GM18870 (cell line): ENCODE measurements around the gene SLC22A14.

Source experiments
- ATAC-seq: cut with Tn5 transposase; IDR thresholded peaks from one replicate; pipeline ENCODE4 v1.9.1; 2021; ENCODE audit warnings: moderate library complexity; ENCODE audit not compliant: unreplicated experiment

Gene SLC22A14

DNA sequence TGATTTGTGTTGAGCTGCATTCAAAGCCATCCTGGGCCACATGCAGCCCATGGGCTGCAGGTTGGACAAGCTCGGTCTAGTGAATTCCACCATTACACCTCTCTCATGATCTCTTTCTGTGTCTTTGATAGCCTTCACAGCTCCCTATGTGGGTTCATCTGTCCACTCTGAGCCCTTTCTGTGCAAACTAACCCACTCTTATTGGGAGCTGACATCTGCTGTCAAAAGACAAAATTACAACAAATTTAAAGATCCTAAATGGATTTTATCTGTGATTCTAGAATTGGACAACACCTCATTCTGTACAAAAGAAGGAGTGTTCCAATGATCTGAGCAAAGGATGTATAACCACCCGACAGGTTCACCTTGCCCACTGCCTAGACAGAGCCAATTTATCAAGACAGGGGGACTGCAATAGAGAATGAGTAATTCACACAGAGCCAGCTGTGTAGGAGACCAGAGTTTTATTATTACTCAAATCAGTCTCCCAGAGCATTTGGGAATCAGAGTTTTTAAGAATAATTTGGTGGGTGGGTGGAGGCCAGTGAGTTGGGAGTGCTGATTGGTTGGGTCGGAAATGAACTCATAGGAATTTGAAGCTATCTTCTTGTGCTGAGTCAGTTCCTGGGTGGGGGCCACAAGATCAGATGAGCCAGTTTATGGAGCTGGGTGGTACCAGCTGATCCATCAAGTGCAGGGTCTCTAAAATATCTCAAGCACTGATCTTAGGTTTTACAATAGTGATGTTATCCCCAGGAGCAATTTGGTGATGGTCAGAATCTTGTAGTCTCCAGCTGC lies 61.9 kb downstream of the SLC22A14 start:
- no peak for ATAC-seq

DNA sequence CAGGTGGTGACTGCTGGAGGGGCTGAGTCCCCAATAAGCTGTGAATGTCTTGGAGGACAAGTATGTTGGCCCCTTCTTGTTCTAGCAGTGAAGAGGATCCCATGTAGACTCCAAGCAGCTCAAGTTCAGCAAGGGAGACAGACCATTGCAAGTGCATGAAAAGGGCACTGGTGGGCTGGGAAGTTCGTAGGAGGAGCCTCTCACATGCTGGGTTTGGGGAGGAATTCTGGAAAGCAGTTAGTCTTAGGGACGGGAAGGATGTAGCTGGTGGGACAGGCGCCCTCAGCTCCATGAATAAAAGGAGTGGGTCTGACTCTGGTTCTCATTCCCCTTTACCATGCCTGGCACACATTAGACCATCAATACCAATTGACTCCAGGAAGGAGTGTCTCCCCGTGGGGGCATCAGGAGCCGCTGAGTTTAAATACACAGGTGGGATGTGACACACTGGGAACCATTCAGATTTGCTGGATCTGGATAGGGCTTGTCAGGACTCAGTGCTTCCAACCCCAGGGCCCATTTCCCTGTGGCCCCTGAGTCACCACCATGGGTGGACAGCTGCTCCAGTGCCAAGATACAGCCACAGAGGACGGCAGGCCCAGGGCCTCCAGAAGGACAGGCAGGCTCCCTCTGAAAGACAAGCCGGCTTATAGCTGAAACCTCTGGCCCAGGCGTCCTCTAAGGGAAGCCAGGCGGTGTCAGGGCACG lies 63.9 kb downstream of the SLC22A14 start:
- ATAC-seq, result peak; percentile 36

DNA sequence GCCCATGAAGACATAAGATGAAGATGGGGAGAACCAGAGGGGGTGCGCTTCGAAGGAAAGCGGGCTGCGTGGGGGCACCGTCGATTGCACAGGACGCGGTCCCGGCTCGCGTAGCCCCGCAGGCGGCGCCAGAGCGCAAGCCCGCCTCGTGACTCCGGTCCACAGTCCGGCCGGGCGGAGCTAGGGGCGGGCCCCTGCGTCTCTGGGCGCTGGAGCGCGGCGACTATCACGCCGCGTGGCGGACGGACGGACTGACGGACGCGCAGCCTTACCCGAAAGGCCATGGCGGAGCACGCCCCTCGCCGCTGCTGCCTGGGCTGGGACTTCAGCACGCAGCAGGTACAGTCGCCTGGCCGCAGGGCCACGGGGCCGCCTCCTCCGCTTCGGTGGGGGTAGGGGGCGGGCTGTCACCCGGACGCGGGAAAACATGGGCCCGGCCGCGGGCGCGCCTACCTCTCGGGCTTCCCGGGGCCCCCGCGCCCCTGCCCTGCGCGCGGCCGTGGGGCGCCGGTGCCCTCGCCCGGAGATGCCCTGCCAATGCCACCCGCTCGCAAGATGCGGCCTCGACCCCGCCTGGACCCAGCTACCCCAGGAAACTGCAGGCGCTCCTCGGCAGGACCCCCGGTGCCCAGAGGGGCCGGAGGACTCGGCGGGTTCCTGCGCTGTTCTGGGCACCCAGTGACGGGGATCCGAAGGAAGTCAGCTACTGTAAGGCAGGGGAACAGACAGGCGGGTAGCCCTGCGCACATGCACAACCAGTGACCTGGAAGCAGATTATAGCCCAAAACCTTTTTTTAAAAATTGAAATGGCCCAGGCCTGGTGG lies 64.7 kb downstream of the SLC22A14 start, which contains the start of gene XYLB:
Gene XYLB (plus strand): TSS at position 199 of the 824 bp plus-strand sequence. CDS start 84 bp downstream, at position 283.
- peak; percentile 89 for ATAC-seq

DNA sequence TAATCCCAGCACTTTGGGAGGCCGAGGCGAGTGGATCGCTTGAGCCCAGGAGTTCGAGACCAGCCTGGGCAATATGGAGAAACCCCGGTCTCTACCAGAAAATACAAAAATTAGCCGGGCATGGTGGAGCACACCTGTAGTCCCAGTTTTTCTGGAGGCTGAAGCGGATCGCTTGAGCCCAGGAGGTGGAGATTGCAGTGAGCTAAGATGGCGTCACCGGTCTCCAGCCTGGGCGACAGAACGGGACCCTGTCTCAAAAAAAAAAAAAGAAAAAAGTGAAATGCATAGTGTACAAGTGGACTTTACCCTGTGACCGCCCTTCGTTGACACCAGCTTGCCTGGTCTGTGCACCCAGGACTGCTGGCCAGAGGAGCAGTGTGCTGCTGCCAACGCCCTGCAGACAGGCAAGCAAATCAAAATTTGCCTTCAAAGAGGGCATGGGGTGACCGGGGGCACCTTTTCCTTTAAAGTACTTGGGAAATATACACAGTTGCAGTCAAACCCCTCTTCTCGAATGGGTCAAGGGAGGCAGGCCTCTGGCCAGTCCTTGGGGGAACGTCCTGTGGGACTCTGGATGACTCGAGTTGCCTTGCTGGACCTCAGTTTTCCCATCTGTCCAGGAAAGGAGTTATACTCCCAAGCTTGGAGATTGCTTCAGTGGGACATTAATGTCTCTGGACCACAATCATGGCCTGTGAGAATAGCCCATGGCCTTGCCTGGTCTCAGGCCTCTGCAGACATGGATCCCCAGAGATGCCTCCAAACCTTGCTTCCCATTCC lies 65.5 kb downstream of the SLC22A14 start:
- ATAC-seq, result no peak

DNA sequence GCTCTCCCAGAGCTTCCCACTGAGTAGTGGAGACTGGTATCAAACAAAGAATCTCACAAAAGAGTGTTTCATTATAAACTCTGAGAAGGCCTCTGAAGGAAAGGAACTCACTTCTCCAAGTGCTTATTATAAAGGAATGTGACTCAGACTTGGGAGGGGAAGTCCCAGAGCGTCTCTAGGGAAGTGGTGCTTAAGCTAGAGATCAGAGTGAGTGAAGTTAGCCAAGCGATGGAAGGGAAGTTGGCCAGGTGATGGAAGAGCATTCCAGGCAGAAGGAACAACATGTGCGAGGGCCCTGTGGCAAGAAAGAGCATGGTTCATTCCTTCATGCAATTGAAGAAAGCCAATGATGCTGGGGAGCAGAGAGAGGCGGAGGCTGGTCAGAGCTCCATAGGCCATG lies 66.8 kb downstream of the SLC22A14 start:
- no peak for ATAC-seq

DNA sequence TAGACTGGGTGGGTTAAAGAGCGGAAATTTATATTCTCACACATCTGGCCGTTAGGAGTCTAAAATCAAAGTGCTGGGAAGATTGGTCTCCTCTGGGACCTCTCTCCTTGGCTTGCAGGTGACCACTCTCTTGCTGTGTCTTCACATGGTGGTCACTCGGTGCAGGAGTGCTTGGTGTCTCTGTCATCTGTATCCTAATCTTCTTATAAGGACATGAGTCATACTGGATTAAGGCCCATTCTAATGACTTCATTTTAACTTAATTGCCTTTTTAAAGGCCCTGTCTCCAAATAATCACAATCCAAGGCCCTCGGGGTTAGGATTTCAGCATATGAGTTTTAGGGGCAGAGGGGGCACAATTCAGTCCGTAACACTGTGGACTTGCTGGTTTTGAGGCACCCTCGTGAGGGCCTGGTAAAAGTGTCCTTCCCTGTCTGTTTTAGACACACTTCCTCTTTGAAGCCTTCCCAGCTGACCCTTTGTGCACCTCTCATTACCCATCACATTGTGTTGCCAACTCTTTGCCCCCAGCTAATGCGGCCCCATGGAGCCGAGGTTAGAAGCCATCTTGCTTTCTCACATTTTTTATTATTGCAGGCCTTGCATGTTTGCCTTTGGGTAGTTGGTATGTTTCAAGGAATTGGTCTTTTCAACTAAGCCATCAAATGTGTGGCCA lies 67.7 kb downstream of the SLC22A14 start:
- no peak for ATAC-seq

DNA sequence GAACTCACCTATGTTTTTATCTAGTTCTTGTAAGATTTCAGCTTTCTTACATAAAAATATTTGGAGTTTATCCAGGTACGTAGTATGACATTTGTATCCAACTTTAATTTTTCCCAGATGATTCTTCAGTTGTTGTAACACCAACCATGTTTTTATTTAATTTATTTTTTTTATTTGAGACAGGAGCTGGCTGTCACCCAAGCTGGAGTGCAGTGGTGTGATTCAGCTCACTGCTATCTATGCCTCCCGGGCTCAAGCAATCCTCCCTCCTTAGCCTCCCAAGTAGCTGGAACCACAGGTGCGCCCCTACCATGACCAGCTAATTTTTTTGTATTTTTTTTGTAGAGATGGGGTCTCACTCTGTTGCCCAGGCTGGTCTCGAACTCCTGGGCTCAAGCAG lies 71.1 kb downstream of the SLC22A14 start:
- no peak for ATAC-seq

DNA sequence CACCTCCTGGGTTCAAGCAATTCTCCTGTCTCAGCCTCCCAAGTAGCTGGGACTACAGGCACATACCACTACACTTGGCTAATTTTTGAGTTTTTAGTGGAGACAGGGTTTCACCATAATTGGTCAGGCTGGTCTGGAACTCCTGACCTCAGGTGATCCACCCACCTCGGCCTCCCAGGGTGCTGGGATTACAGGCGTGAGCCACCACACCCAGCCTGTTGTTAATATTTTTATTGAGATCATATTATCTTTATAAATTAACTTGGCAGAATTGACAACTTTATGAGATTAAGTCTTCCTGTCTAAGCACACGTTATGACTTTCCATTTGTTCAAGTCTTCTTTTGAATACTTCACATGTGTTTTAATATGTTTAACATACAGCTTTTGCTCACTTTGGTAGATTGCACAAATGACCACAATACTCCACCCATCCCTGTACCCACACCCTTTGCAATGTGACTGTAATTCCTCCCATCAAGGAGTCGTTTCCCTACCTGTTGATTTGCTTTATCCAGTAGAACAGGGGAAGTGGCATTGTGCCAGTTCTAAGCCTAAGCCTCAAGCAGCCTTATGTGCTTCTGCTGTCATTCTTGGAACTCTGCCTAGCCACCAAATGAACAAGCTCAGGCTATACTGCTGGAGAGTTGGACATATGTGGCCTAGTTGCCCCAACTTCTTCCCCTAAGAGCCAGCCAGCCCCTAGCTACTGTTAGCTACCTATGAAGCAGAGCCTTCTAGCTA lies 72.7 kb downstream of the SLC22A14 start:
- no peak for ATAC-seq

DNA sequence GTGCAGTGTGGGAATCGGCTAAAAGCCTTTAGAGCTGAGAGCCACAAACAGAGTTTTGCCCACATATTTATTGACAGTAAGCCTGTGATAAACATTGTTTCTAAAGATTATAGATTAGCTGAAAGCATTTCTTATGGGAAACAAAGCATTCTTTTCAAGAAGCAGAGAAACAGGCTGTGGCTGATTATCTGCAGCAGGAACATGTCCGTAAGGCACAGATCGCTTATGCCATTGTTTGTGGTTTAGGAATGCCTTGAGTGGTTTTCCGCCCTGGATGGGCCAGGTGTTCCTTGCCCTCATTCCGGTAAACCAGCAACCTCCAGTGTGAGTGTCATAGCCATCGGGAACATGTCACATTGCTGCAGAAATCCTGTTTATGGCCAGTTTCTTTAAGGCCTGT lies 76.9 kb downstream of the SLC22A14 start:
- no peak for ATAC-seq

DNA sequence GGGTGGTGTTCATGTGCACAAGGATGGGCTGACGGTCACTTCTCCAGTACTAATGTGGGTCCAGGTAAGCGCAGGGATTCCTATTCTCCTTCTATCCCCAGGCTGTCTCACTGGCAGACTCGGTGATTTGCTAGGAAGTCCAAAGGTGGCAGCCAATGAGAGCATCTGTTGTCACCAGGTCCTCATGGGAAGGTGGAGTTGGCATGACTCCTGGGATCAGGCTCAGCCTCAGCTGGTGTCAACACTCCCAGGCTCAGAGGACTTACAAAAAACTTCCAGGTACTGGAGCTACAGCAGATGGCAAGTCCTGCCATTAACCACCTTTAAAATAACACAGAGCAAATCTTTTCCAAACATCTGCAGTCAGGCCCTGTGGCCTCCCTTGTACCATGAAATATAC lies 78.3 kb downstream of the SLC22A14 start:
- ATAC-seq, result no peak

DNA sequence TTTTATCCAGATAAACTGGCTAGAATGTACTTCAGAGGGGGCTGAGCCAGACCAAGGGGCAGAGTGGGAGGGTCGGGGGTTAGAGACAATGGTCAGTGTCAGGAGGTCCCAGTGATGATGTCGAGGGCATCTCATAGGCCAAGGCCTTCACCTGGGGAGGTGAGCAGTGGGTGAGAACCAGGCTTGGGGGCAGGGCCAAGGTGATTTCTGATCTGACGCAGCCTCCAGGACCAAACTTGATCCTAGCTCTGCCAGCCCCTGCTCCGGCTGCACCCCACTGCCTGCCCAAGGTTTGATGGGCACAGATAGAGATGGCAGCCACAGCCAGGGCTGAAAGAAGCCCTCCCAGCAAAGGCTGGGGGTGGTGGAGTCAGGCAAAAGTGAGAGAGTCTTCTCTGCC lies 79.4 kb downstream of the SLC22A14 start:
- ATAC-seq, result no peak

DNA sequence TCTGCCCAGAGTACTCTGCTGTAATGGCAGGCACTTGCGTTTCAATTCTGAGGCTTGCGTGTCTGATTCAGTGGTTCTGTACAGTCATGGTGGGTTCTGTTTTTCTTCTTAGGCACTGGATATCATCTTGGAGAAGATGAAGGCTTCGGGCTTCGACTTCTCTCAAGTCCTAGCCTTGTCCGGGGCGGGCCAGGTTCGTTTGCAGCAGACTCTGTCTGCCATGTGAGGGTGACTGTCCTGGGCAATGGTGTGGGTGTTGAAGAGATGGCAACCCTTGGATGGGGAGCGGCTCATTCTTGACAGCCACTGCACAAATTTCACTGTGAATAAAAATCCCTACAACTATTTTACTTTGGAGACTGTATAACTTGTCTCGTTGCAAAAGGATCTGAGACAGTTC lies 80.7 kb downstream of the SLC22A14 start:
- ATAC-seq, result no peak

DNA sequence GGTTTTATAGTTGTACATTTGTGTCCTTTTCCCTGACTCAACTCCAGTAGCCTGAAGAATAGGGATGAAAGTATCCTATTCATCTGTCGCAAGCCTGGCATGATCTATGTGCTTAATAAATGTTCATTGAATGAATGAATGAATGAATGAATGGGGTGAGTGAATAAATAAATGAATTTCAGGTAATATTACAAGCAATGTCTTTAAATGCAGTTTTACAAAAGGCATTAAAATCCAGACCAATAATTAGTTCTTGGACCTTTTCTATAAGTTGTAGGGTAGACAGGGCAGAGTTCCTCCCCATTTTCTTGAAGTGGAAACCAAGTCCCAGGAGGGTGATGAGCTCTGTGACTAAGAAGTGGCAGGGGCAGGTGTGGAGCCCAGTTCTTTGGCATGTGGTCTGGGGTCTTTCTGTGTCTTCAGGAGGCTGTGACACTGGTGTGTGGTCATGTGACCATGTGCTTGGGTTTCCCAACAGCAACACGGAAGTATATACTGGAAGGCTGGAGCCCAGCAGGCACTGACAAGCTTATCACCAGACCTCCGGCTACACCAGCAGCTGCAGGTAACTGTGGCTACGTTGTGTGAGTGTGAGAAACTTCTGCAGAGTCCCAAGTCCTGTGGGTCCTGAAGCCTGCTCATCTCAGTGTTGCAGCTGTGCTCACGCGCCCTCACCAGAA lies 82.8 kb downstream of the SLC22A14 start:
- no peak for ATAC-seq

DNA sequence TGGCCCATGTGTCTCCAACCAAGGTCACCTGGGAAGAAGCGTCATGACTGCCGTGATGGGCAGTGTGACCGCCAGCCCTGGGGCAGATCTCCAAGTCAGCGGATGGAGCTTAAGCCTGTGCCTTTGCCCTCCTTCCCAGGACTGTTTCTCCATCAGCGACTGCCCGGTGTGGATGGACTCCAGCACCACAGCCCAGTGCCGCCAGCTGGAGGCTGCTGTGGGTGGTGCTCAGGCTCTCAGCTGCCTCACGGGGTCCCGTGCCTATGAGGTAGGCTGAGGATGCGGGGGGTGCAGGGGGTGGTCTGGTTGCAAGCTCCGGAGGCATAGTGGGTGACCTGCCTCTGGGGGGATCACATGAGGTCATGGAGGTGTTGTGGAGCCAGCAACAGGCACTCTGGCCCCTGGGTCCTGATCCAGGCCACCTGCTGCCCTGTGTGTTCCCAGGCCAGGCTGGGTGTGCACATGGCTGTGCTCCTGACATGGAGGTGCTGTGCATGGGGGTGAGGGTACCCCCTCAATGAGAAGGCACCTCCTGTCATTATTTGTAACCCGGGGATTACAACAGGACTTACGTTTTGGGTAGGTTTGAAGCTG lies 83.5 kb downstream of the SLC22A14 start:
- no peak for ATAC-seq

DNA sequence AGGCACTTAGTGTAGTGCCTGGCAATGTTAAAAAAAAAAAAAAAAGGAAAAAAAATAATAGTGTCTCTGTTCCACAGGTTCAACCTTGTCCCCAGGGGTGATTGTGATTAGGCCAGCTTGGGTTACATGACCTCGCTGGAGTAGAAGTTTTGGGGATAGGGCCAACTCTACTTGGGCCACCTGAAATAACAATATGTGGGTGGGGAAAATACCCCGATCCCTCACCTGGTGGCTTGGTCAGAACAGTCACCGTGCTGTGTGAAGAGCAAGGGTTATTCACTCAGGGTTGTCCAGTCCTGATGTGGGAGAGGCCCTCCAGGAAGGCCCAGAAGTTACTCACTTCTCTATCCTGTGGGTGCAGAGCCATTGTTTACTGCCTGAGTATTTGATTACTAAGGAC lies 84.0 kb downstream of the SLC22A14 start:
- ATAC-seq, result no peak

DNA sequence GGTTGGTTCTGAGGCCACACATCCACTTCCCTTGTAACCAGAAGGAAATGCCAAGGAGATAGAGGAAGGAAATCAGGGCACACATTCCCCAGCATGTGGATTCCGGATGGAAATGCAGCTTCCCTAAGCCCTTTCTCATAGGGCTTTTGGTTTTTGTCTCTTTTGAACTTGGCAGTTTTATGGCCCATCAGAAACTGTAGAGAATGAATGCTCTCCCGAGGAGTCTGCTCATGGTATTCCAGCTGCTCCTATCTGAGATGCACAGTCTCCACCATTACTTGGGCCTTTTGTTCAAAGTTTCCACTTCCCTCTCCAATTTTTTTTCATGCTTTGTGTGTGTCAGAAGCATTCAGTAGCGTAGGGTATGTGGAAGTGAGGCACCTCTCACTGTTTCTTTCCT lies 85.7 kb downstream of the SLC22A14 start:
- ATAC-seq, result no peak
